Spleen (tissue), 7 donors: ENCODE data around the gene C3orf18.

Source experiments
- POLR2A ChIP-seq, 3 donors: fragments of 450-650 bp; IDR thresholded peaks; one replicate each; pipeline ENCODE4 v1.5.1; 2017; ENCODE audit warnings: antibody characterized with exemption in 3 of 3, mild to moderate bottlenecking in 1 of 3
- POLR2AphosphoS5 ChIP-seq, 3 donors: sonication (generic); formaldehyde crosslinking; IDR thresholded peaks; one replicate each; pipeline ENCODE4 v1.5.1; 2017; ENCODE audit warnings: antibody characterized with exemption in 3 of 3
- TF ChIP-seq, protein P1 (sequence below), 11 experiments: fragments of 200-600 bp in 7 of 11; fragments of 450-650 bp in 4 of 11; sonication (generic) in 4 of 11; IDR thresholded peaks in 8 of 11; conservative IDR thresholded peaks in 3 of 11; 1 replicate in 7 of 11; 2 replicates in 4 of 11; pipeline versions ENCODE4 v1.4.0 to v1.8.0; 2016 to 2021; ENCODE audit warnings: antibody characterized with exemption in 11 of 11, inconsistent platforms in 4 of 11, mild to moderate bottlenecking in 1 of 11
- donor health status: DM: no; HTN: no; CAD: no; lungs with moderate emphysema.
- donor health status: DM: no; HTN: no; CAD: no.
- donor health status: DM: no; HTN: no; CAD: no.

- TF ChIP-seq, protein P1, sequence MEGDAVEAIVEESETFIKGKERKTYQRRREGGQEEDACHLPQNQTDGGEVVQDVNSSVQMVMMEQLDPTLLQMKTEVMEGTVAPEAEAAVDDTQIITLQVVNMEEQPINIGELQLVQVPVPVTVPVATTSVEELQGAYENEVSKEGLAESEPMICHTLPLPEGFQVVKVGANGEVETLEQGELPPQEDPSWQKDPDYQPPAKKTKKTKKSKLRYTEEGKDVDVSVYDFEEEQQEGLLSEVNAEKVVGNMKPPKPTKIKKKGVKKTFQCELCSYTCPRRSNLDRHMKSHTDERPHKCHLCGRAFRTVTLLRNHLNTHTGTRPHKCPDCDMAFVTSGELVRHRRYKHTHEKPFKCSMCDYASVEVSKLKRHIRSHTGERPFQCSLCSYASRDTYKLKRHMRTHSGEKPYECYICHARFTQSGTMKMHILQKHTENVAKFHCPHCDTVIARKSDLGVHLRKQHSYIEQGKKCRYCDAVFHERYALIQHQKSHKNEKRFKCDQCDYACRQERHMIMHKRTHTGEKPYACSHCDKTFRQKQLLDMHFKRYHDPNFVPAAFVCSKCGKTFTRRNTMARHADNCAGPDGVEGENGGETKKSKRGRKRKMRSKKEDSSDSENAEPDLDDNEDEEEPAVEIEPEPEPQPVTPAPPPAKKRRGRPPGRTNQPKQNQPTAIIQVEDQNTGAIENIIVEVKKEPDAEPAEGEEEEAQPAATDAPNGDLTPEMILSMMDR (IDR thresholded peaks at IDR 0.05 in 8 of 11, conservative IDR thresholded peaks at IDR 0.05 in 3 of 11) = no peak
- TF ChIP-seq POLR2A (IDR thresholded peaks at IDR 0.05) = no peak
- no peak for TF ChIP-seq POLR2AphosphoS5 (IDR thresholded peaks at IDR 0.05)
These were observed 46.0 kb downstream of the C3orf18 start for GRCh38 chr3:50521572-50521971.
